PC-3 (cell line): ENCODE data around the gene BLOC1S1.

Experiments used
- CTCF ChIP-seq: fragments of 300-600 bp; sonication (generic); conservative IDR thresholded peaks from 2 replicates; pipeline ENCODE4 v1.5.1; 2017; ENCODE audit warnings: antibody characterized with exemption, low read depth, mild to moderate bottlenecking, low read length
- EZH2 ChIP-seq: fragments of 300-600 bp; sonication (generic); IDR thresholded peaks from one replicate; pipeline ENCODE4 v1.6.1; 2017; ENCODE audit warnings: antibody characterized with exemption, mild to moderate bottlenecking, low read length; ENCODE audit not compliant: unreplicated experiment

DNA sequence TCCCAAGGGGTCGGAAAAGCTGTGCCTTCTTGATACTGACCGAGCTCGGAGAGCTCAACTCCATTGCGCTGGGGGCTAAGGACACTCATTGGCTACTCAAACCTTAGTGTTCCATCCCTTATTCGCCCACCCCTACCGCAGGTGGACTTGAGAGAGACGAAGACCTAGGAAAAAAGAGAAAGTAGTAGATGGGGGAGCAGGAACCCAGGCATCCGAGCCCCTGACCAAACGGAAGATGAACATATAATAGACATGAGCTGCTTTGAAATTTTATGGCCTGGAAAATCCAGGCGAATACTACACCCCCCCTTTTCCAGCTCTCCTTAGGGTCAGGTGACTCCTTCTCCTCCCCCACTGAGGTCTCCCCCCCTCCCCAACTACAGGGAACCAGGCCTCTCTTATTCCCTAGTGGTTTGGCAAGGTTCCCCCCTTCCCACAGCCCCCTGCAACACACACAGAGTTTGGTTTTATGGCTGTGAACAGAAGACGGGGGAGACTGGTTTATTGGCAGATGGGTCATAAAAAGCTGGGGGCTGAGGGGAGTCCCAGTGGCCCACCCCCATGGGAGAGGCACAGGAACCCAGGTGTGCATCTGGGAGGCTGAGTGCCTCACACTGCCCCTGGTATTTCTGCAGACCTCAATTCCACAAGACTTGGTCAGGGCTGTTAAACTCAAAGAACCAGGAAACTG, 28.6 kb downstream of the BLOC1S1 start:
- TF ChIP-seq CTCF = no peak
- no peak for TF ChIP-seq EZH2
